K562 (cell line): ENCODE data around the gene DIP2A. TPM values are rescaled to one million over a fixed set of nuclear protein-coding genes. Genes with fewer than 3 reads are reported as not detected.

Source experiments
- PHF21A ChIP-seq: fragments of 450-650 bp; IDR thresholded peaks from 2 replicates; pipeline ENCODE4 v1.6.1; 2017; ENCODE audit warnings: low read depth, borderline replicate concordance
- polyA plus RNA-seq, 8 experiments: library from polyadenylated mRNA; depleted of rRNA in 4 of 8; stranded (reverse) in 5 of 8; unstranded in 3 of 8; fragments of >200 nt; fragmentation: Nextera tagmentation in 2 of 8; fragmentation: Illumina TruSeq in 1 of 8; extraction: Ambion mirVana in 2 of 8; extraction: Trizol in 1 of 8; gene quantifications; 2 replicates each; pipeline versions ENCODE4 v1.2.1 to v1.2.3, GENCODE V29; 2011 to 2014; ENCODE audit warnings: inconsistent platforms in 1 of 8, missing spikeins in 1 of 8
- small RNA-seq: library from RNA; depleted of rRNA; stranded (forward); fragments of <200 nt; gene quantifications from one replicate; pipeline ENCODE3, GENCODE V24; 2014
- total RNA-seq, 7 experiments: library from RNA; depleted of rRNA in 6 of 7; stranded (reverse); fragments of >200 nt in 6 of 7; fragmentation: Illumina TruSeq in 2 of 7; extraction: Trizol in 2 of 7; gene quantifications; 2 replicates each; pipeline versions ENCODE4 v1.2.1 to v1.2.3, GENCODE V29; 2011 to 2021; ENCODE audit warnings: low replicate concordance in 1 of 7

DIP2A gene
- total and polyA plus RNA-seq, 9 of the 15 experiments (the other 6 are each of a cell fraction or from before 2014, with no cell fraction given): 4.3 to 34.5 (median 20.3) TPM

DNA sequence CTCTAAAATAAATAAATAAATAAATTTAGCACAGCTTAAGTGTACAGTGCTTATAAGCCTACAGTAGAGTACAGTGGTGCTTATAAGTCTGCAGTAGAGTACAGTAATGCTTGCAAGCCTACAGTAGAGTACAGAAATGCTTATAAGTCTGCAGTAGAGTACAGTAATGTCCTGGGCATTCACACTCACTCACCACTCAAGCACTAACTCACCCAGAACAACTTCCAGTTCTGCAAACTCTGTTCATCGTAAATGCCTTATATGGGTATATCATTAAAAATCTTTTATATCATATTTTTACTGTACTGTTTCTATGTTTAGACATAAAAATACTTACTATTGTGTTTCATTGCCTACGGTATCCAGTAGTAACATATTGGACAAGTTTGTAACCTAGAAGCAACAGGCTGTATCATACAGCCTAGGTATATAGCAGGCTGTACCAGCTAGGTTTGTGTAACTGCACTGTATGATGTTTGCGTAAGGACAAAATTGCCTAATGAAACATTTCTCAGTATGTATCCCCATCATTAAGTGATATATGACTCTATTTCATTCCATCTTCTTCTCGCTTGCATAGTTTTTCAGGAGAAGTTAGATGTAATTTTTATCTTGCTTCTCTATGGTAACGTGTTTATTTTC, 160.2 kb downstream of the DIP2A start (continued):
- TF ChIP-seq PHF21A: no peak
- TF ChIP-seq, all 486 proteins: peak for 0

Small RNAs within 50 kb of the gene (small RNA-seq; reads per million reads assigned to genes)
- not detected for gene RNU6-396P

Other genes starting within 250 kb of the DIP2A start
- gene LSS, start 230.1 kb upstream of the DIP2A start, total RNA-seq (2014; rRNA removed): 56.4 and 67.6 TPM in 2 replicates
- gene LSS, start 230.1 kb upstream of the DIP2A start, total RNA-seq (2014; rRNA removed; fragmentation: Illumina TruSeq; extraction: Trizol): 10.6 and 15.1 TPM in 2 replicates
- gene LSS, start 230.1 kb upstream of the DIP2A start, total RNA-seq (2015; rRNA removed; fragmentation: Illumina TruSeq; extraction: Trizol): 29.6 and 29.8 TPM in 2 replicates
- 87.9 and 89.5 TPM in 2 replicates for gene LSS, start 230.1 kb upstream of the DIP2A start, total RNA-seq (2021)
- gene LSS, start 230.1 kb upstream of the DIP2A start, polyA plus RNA-seq (2011; rRNA removed): 81.3 and 221 TPM in 2 replicates
- 37.4 and 43.3 TPM in 2 replicates for gene LSS, start 230.1 kb upstream of the DIP2A start, polyA plus RNA-seq (2014; fragmentation: Illumina TruSeq; extraction: Trizol)
- gene LSS, start 230.1 kb upstream of the DIP2A start, polyA plus RNA-seq (2014; fragmentation: Nextera tagmentation; extraction: Ambion mirVana): 1 to 10 TPM; 2.2 to 2.7 TPM
- 58.2 and 80.7 TPM in 2 replicates for gene LSS, start 230.1 kb upstream of the DIP2A start, polyA plus RNA-seq (2014; rRNA removed)
- 98.9 and 106 TPM in 2 replicates for gene MCM3AP, start 173.3 kb upstream of the DIP2A start, total RNA-seq (2014; rRNA removed)
- gene MCM3AP, start 173.3 kb upstream of the DIP2A start, total RNA-seq (2014; rRNA removed; fragmentation: Illumina TruSeq; extraction: Trizol): 69.2 and 73.1 TPM in 2 replicates
- 65.1 and 80.9 TPM in 2 replicates for gene MCM3AP, start 173.3 kb upstream of the DIP2A start, total RNA-seq (2015; rRNA removed; fragmentation: Illumina TruSeq; extraction: Trizol)
- 154 and 179 TPM in 2 replicates for gene MCM3AP, start 173.3 kb upstream of the DIP2A start, total RNA-seq (2021)
- gene MCM3AP, start 173.3 kb upstream of the DIP2A start, polyA plus RNA-seq (2011; rRNA removed): 60.4 and 69.6 TPM in 2 replicates
- 65.9 and 75.9 TPM in 2 replicates for gene MCM3AP, start 173.3 kb upstream of the DIP2A start, polyA plus RNA-seq (2014; fragmentation: Illumina TruSeq; extraction: Trizol)
- gene MCM3AP, start 173.3 kb upstream of the DIP2A start, polyA plus RNA-seq (2014; fragmentation: Nextera tagmentation; extraction: Ambion mirVana): 1 to 10 TPM; 6.5 to 9.1 TPM
- 75.4 and 82.8 TPM in 2 replicates for gene MCM3AP, start 173.3 kb upstream of the DIP2A start, polyA plus RNA-seq (2014; rRNA removed)
- 10.7 and 12.4 TPM in 2 replicates for gene YBEY, start 172.5 kb upstream of the DIP2A start, total RNA-seq (2014; rRNA removed)
- gene YBEY, start 172.5 kb upstream of the DIP2A start, total RNA-seq (2014; rRNA removed; fragmentation: Illumina TruSeq; extraction: Trizol): 12.4 and 14.0 TPM in 2 replicates
- gene YBEY, start 172.5 kb upstream of the DIP2A start, total RNA-seq (2015; rRNA removed; fragmentation: Illumina TruSeq; extraction: Trizol): 14.3 and 15.6 TPM in 2 replicates
- 10.5 and 10.7 TPM in 2 replicates for gene YBEY, start 172.5 kb upstream of the DIP2A start, total RNA-seq (2021)
- gene YBEY, start 172.5 kb upstream of the DIP2A start, polyA plus RNA-seq (2011; rRNA removed): 9.9 and 15.9 TPM in 2 replicates
- gene YBEY, start 172.5 kb upstream of the DIP2A start, polyA plus RNA-seq (2014; fragmentation: Illumina TruSeq; extraction: Trizol): 14.1 and 14.7 TPM in 2 replicates
- 1 to 10 TPM; 6.4 to 9.4 TPM for gene YBEY, start 172.5 kb upstream of the DIP2A start, polyA plus RNA-seq (2014; fragmentation: Nextera tagmentation; extraction: Ambion mirVana)
- 28.0 and 39.6 TPM in 2 replicates for gene YBEY, start 172.5 kb upstream of the DIP2A start, polyA plus RNA-seq (2014; rRNA removed)
- gene C21orf58, start 135.0 kb upstream of the DIP2A start, total RNA-seq (2014; rRNA removed): 20.1 and 22.4 TPM in 2 replicates
- gene C21orf58, start 135.0 kb upstream of the DIP2A start, total RNA-seq (2014; rRNA removed; fragmentation: Illumina TruSeq; extraction: Trizol): 4.5 and 6.0 TPM in 2 replicates
- gene C21orf58, start 135.0 kb upstream of the DIP2A start, total RNA-seq (2015; rRNA removed; fragmentation: Illumina TruSeq; extraction: Trizol): 13.5 and 14.2 TPM in 2 replicates
- gene C21orf58, start 135.0 kb upstream of the DIP2A start, total RNA-seq (2021): 29.1 and 30.5 TPM in 2 replicates
- gene C21orf58, start 135.0 kb upstream of the DIP2A start, polyA plus RNA-seq (2011; rRNA removed): 12.4 and 16.7 TPM in 2 replicates
- 10.6 and 16.1 TPM in 2 replicates for gene C21orf58, start 135.0 kb upstream of the DIP2A start, polyA plus RNA-seq (2014; fragmentation: Illumina TruSeq; extraction: Trizol)
- gene C21orf58, start 135.0 kb upstream of the DIP2A start, polyA plus RNA-seq (2014; fragmentation: Nextera tagmentation; extraction: Ambion mirVana): 1 to 10 TPM; 1.2 to 1.9 TPM
- 27.9 and 30.0 TPM in 2 replicates for gene C21orf58, start 135.0 kb upstream of the DIP2A start, polyA plus RNA-seq (2014; rRNA removed)
- 31.3 and 36.8 TPM in 2 replicates for gene PCNT, start 134.7 kb upstream of the DIP2A start, total RNA-seq (2014; rRNA removed)
- gene PCNT, start 134.7 kb upstream of the DIP2A start, total RNA-seq (2014; rRNA removed; fragmentation: Illumina TruSeq; extraction: Trizol): 32.5 and 33.8 TPM in 2 replicates
- gene PCNT, start 134.7 kb upstream of the DIP2A start, total RNA-seq (2015; rRNA removed; fragmentation: Illumina TruSeq; extraction: Trizol): 29.7 and 30.9 TPM in 2 replicates
- 43.7 and 53.5 TPM in 2 replicates for gene PCNT, start 134.7 kb upstream of the DIP2A start, total RNA-seq (2021)
- gene PCNT, start 134.7 kb upstream of the DIP2A start, polyA plus RNA-seq (2011; rRNA removed): 23.9 and 27.8 TPM in 2 replicates
- 32.1 and 34.5 TPM in 2 replicates for gene PCNT, start 134.7 kb upstream of the DIP2A start, polyA plus RNA-seq (2014; fragmentation: Illumina TruSeq; extraction: Trizol)
- 10 to 100 TPM in 1 of 2 experiments, 1 to 10 TPM in 1; 9.1 to 16.4 TPM for gene PCNT, start 134.7 kb upstream of the DIP2A start, polyA plus RNA-seq (2014; fragmentation: Nextera tagmentation; extraction: Ambion mirVana)
- gene PCNT, start 134.7 kb upstream of the DIP2A start, polyA plus RNA-seq (2014; rRNA removed): 35.9 and 41.2 TPM in 2 replicates
- gene S100B, start 146.2 kb downstream of the DIP2A start, total RNA-seq (2014; rRNA removed): not detected in 2 replicates
- not detected in 2 replicates for gene S100B, start 146.2 kb downstream of the DIP2A start, total RNA-seq (2014; rRNA removed; fragmentation: Illumina TruSeq; extraction: Trizol)
- not detected in 2 replicates for gene S100B, start 146.2 kb downstream of the DIP2A start, total RNA-seq (2015; rRNA removed; fragmentation: Illumina TruSeq; extraction: Trizol)
- gene S100B, start 146.2 kb downstream of the DIP2A start, total RNA-seq (2021): not detected in 2 replicates
- not detected in 2 replicates for gene S100B, start 146.2 kb downstream of the DIP2A start, polyA plus RNA-seq (2011; rRNA removed)
- not detected in 2 replicates for gene S100B, start 146.2 kb downstream of the DIP2A start, polyA plus RNA-seq (2014; fragmentation: Illumina TruSeq; extraction: Trizol)
- gene S100B, start 146.2 kb downstream of the DIP2A start, polyA plus RNA-seq (2014; fragmentation: Nextera tagmentation; extraction: Ambion mirVana): not detected
- not detected in 2 replicates for gene S100B, start 146.2 kb downstream of the DIP2A start, polyA plus RNA-seq (2014; rRNA removed)
- 59.9 and 68.1 TPM in 2 replicates for gene PRMT2, start 176.8 kb downstream of the DIP2A start, total RNA-seq (2014; rRNA removed)
- gene PRMT2, start 176.8 kb downstream of the DIP2A start, total RNA-seq (2014; rRNA removed; fragmentation: Illumina TruSeq; extraction: Trizol): 35.1 and 43.5 TPM in 2 replicates
- 57.0 and 59.3 TPM in 2 replicates for gene PRMT2, start 176.8 kb downstream of the DIP2A start, total RNA-seq (2015; rRNA removed; fragmentation: Illumina TruSeq; extraction: Trizol)
- 48.0 and 52.7 TPM in 2 replicates for gene PRMT2, start 176.8 kb downstream of the DIP2A start, total RNA-seq (2021)
- 85.7 and 87.0 TPM in 2 replicates for gene PRMT2, start 176.8 kb downstream of the DIP2A start, polyA plus RNA-seq (2011; rRNA removed)
- 49.8 and 56.3 TPM in 2 replicates for gene PRMT2, start 176.8 kb downstream of the DIP2A start, polyA plus RNA-seq (2014; fragmentation: Illumina TruSeq; extraction: Trizol)
- gene PRMT2, start 176.8 kb downstream of the DIP2A start, polyA plus RNA-seq (2014; fragmentation: Nextera tagmentation; extraction: Ambion mirVana): 10 to 100 TPM; 37.2 to 70.9 TPM
- 69.6 and 73.7 TPM in 2 replicates for gene PRMT2, start 176.8 kb downstream of the DIP2A start, polyA plus RNA-seq (2014; rRNA removed)